HG03039 (cell line): ENCODE measurements around the gene ADRA2A.

Source experiments
- ATAC-seq: cut with Tn5 transposase; IDR thresholded peaks from one replicate; pipeline ENCODE4 v1.9.1; 2021; ENCODE audit warnings: mild to moderate bottlenecking, moderate library complexity; ENCODE audit not compliant: unreplicated experiment

ADRA2A gene

DNA sequence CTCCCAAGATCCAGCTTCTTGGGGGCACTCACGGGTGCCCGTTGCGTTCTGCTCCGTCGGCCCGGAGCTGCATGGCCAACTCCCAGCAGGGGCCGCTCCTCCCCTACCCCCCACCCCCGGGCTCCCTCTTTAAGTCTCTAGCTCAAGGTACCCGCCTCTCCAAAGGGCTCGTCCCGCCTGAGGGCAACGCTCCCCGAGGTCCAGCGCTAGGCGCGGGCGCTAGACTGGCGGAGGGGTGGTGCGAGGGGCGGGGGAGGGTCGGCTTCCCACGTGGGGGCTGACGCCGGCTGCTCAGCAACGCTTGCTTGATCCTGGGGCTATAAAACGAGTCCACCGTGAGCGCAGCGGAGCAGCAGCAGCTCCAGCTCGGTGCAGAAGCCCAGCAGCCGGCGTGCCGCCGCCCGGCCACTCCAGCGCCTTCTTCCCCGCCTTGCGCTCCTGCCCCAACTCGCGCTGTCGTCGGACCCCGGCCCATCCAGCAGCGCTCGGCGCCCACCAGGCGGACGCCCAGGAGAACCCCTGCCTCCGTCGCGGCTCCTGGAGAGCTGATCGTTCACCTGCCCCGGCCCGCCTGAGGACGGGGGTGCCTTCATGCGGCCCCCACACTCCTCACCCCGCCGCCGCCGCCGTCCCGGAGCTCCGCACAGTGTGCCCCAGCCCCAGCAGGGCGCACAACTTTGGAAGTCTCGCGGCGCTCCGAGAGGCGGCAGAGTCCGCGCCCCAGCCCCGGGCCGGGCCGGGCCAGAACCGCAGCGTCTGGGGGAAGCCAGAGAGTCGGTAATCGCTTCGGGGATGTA is at the start of gene ADRA2A:
Gene ADRA2A (plus strand): TSS at position 348 of the 797 bp plus-strand sequence. CDS start 968 bp downstream, outside the sequence.
- no peak for ATAC-seq

DNA sequence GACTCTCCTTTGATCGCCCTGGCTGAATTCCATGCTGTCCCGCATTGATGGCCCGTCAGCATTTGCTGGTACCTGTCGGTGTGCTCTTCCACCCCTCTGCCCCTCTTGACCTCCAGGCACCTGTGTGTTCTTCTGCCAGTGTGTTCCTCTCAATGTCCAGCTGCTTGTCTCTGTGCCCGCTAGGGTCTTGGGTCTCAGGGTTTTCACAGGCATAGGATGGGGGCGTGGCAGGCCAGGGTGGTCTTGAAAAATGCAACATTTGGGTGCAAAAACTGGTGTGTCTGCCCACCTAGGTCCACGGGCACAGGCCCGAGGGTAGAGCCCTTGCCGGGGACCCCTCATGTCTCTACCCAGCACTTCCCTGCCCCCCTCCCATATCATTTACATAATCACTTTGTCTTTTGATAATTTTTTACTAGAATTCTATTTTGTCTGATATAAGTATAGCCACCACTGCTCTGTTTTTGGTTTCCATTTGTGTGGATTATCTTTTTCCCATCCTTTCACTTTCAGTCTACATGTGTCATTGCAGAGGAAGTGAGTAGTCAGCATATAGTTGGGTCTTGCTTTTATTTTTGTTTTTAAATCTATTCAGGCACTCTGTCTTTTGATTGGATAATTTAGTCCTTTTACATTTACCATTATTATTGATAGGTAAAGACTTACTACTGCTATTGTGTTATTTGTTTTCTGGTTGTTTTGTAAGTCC is 46.6 kb upstream of the ADRA2A start:
- ATAC-seq = no peak

DNA sequence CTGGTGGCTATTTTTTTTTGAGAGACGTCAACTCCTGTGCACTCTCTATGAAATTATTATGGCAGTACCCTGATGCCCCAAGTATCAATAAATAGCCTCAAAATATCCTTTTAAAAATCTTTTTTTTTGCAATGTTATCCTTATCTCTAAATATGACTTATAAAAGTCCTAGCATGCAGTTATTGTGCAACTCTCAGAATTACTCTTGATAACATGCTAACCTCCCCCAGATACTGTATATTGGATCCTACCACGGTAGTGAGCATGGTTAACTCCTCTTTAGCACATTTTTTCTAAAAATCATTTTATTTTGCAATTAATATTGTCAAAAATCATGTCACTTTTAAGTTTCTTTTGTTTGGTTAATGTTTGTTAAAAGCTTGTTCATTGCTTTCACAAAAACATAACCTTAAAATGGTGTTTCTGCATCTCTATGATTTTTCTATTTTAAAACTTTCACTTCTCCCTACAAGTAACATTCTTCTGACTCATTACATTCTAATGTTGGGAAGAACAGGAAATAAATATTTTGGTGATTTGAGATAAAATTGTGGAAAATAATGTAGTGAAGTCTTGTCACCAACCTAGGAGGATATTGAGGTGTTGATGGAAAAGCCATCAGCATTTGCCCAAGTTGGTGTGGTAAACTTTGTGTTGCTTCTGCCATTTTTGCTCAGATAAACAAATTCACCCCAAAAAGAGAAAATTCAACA is 42.1 kb upstream of the ADRA2A start:
- no peak for ATAC-seq

DNA sequence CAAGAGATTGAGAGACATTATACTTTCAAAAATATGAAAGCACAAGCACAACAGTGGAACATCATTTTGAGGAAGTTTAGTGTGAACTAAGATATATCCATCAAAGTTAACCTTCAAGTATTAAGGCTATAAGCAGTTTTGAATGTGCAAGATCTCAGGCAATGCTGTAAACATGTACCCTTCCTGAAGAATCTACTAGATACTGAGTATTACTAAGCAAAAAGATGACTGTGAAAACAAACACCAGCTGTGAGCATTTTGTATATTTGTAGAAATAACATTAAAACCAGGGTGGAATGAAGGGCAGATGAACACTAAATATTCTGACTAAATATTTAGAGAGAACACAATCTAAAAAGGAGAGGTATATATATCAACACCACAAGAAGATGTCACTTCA is 41.3 kb upstream of the ADRA2A start:
- no peak for ATAC-seq

DNA sequence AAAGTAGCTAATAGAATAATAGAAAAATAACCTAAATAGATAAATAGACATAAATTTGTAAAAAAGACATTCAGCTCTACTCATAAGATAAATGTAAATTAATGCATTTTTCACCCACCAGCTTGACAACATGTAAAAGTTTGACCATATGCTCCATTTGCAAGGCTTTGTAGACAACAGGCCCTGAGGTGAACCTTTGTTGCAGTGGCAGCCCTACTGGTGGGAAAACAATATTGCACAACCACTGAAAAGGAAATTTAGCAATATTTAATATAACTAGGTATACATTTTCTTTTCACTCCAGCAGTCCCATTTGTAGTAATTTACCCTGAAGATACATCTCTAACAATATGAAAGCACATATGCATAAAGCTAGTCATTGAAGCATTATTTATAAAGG is 39.0 kb upstream of the ADRA2A start:
- no peak for ATAC-seq

DNA sequence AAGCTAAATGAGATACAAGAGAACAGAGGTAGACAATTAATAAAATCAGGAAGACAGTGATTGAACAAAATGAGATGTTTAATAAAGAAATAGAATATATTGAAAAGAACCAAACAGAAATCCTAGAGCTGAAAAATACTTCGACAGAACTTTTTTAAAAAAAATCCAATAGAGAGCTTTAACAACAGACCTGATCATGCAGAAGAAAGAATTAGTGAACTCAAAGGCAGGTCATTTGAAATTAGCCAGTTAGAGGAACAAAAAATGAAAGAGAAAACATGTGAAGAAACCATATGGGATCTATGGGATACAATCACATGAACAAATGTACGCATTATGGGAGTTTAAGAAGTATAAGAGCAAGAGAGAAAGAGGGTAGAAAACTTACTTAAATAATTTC is 37.3 kb upstream of the ADRA2A start:
- no peak for ATAC-seq

DNA sequence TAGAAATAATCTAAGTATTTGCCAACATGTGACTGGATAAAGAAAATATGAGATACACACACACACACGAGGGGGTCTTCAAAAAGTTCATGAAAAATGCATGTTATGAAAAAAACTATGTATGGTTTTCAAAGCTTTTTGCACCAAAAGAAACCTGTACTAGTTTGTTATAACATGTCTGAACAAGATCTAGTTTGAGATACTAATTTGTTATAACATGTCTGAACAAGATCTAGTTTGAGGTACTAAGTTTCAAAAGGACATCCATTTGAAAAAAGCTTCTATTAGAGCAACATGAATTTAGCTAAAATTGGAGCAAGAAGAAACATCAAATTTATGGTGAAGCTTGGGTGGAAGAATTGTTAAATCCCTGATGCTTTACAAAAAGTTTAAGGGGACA is 19.8 kb upstream of the ADRA2A start:
- no peak for ATAC-seq

DNA sequence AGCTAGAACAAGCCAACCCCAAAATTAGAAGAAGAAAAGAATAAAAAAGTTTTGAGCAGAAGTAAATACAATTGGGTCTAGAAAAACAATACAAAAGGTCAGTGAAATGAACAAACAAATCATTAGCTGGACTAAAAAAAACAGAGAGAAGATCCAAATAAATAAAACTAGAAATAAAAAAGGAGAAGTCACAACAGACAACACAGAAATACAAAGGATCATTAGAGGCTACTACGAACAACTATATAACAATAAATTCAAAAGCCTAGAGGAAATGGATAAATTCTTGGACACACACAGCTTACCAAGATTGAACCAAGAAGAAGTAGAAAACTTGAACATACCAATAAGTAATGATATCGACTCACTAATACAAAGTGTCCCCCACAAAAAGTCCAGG is 13.4 kb upstream of the ADRA2A start:
- ATAC-seq = no peak

DNA sequence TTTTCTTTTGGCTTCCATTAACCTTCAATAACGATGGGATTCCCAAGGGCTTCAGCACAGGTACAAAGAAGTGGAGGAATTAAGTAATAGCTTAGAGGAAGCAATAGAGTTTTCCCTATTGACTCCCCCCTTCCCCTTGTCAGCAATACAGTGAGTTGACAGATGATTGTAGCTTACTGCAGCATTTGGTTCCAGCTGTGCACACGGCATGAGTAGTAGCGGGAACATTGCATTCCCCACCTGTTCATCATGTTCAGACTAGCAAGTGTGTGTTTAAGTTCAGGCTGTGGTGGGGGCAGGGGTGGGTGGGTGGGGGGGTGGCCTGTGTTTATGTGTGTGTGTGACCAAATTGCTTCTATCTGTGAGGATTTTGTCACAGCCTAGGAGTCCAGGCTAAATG is 4.6 kb upstream of the ADRA2A start:
- ATAC-seq = no peak

DNA sequence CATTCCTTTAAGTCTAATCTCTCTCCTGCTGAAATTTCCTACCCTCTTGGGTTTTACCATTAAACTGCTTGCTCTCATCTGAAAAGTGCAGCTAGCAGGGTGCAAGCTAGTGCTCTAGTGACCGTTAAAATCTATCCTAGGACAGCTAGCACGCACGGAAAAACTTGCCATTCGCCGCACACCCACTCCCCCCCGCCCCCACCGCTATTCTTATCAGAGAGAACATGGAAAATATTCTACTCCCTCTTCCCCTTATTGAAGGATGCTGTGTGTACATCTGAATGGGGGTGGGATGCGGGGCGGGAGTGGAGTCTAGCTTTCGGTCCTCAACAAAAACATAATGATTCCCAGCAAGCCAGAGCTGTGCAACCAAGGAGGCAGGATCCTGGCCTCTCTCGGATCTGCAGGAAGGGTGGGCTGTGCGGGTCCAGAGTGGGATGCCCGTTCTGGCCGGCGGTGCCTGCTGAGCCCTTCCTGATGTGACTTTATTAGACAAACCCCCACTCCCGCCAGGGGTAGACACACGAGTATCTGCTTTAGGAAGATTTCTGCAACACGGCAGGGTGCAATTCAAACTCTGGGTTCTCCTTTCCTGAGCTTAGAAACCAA is 1.1 kb upstream of the ADRA2A start:
- ATAC-seq = no peak

DNA sequence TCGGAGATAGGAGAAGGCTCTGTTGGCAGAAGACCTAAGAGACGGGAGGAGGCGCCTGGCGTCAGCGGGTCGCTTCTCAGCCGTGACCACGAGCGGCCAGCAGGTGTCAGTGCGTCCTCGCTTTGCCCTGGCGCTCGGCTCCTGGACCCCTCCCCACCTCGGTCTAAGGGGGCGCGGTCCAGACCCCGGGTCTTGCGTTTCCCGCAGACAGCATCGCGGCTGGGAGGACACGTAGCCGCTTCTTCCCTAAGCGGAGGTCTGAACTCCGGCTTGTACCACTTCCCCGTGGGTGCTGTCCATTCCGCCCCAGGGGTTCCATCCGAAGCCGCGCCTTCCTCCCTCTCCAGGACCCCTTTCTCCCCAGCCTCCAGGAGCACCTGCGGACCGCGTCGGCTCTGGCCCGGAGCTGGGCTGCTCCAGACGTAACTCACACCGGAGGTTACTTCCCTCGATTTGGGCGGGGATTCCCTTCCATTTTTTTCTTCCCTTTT is 593 bp upstream of the ADRA2A start:
- ATAC-seq = peak; percentile 62

DNA sequence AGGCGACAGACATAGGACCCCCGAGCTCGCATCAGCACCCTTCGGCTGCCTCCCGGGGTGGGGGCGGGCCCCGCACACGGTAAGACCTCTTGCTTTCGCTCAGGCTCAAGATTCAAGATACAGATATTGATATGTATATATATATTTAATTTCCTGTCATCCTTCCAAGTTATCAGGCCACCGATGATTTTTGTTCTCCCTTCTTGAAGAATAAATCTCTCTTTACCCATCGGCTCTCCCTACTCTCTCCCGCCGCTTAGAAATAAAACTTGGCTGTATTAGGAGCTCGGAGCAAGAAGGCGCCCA is 603 bp downstream of the ADRA2A start:
- no peak for ATAC-seq

DNA sequence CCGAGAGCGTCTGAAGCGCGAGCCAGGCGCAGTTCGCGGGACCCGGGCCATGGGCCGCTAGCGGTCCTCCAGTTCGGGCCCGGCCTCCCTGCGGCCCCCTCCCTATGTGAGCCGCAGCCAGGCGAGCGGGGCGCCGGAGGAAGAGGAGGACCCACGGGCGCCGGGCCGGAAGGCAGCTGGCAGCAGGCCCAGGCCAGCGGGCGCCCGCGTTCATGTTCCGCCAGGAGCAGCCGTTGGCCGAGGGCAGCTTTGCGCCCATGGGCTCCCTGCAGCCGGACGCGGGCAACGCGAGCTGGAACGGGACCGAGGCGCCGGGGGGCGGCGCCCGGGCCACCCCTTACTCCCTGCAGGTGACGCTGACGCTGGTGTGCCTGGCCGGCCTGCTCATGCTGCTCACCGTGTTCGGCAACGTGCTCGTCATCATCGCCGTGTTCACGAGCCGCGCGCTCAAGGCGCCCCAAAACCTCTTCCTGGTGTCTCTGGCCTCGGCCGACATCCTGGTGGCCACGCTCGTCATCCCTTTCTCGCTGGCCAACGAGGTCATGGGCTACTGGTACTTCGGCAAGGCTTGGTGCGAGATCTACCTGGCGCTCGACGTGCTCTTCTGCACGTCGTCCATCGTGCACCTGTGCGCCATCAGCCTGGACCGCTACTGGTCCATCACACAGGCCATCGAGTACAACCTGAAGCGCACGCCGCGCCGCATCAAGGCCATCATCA is 1.1 kb downstream of the ADRA2A start:
- no peak for ATAC-seq

DNA sequence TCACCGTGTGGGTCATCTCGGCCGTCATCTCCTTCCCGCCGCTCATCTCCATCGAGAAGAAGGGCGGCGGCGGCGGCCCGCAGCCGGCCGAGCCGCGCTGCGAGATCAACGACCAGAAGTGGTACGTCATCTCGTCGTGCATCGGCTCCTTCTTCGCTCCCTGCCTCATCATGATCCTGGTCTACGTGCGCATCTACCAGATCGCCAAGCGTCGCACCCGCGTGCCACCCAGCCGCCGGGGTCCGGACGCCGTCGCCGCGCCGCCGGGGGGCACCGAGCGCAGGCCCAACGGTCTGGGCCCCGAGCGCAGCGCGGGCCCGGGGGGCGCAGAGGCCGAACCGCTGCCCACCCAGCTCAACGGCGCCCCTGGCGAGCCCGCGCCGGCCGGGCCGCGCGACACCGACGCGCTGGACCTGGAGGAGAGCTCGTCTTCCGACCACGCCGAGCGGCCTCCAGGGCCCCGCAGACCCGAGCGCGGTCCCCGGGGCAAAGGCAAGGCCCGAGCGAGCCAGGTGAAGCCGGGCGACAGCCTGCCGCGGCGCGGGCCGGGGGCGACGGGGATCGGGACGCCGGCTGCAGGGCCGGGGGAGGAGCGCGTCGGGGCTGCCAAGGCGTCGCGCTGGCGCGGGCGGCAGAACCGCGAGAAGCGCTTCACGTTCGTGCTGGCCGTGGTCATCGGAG is 1.8 kb downstream of the ADRA2A start:
- ATAC-seq = no peak

DNA sequence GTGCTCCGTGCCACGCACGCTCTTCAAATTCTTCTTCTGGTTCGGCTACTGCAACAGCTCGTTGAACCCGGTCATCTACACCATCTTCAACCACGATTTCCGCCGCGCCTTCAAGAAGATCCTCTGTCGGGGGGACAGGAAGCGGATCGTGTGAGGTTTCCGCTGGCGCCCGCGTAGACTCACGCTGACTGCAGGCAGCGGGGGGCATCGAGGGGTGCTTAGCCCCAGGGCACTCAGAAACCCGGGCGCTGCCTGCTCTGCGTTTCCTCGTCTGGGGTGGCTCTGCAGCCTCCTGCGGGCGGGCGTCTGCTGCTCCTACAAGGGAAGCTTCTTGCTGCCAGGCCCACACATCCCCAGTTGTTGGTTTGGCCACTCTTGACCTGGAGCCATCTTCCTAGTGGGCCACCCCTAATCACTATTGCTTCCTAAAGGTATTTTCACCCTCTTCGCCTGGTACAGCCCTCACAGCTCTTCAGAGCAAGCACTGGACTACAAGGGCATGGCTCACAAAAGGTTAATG is 2.5 kb downstream of the ADRA2A start:
- no peak for ATAC-seq

DNA sequence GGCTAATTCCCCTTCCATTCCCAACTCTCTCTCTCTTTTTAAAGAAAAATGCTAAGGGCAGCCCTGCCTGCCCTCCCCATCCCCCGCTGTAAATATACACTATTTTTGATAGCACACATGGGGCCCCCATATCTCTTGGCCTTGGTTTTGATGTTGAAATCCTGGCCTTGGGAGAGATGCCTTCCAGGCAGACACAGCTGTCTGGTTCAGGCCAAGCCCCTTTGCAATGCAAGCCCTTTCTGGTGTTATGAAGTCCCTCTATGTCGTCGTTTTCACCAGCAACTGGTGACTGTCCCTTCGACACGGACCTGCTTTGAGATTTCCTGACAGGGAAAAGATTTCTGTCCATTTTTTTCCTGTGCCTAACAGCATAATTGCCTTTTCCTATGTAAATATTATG is 3.0 kb downstream of the ADRA2A start:
- ATAC-seq = no peak

DNA sequence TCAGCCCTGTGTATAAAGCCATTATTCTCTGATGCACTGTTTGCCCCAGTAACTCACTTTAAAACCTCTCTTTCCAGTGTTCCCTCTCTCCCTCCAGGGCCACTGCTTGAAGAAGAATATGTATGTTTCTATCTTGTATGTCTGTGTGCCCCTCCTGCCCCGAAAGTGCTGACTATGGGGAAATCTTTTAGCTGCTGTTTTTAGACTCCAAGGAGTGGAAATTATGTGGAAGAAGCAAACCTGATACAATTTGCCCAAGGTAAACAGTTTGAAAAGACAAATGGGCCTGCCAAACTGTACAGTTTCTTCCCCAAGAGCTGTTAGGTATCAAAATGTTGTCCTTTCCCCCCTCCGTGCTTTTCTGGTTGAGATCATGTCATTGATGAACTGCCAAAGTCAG is 3.4 kb downstream of the ADRA2A start:
- ATAC-seq = no peak

DNA sequence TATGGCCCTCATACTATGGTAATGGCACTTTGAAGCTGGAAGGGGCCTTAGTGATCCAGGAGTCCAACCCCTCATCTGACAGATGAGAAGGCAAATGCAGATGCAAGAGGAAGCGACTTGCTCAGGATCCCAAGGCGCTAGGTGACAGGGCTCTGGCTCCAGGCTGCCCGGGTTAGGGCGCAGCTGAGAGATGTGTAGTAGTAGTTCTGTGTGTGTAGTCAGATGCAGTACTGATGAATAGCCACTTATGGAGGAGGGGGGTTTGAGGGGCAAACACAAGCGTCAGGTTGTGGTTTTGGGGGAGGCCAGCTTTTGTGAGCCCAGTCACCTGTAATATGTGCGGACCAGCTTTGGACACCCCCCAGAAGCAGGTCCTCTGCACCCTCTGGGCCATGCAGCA is 4.8 kb downstream of the ADRA2A start:
- no peak for ATAC-seq

DNA sequence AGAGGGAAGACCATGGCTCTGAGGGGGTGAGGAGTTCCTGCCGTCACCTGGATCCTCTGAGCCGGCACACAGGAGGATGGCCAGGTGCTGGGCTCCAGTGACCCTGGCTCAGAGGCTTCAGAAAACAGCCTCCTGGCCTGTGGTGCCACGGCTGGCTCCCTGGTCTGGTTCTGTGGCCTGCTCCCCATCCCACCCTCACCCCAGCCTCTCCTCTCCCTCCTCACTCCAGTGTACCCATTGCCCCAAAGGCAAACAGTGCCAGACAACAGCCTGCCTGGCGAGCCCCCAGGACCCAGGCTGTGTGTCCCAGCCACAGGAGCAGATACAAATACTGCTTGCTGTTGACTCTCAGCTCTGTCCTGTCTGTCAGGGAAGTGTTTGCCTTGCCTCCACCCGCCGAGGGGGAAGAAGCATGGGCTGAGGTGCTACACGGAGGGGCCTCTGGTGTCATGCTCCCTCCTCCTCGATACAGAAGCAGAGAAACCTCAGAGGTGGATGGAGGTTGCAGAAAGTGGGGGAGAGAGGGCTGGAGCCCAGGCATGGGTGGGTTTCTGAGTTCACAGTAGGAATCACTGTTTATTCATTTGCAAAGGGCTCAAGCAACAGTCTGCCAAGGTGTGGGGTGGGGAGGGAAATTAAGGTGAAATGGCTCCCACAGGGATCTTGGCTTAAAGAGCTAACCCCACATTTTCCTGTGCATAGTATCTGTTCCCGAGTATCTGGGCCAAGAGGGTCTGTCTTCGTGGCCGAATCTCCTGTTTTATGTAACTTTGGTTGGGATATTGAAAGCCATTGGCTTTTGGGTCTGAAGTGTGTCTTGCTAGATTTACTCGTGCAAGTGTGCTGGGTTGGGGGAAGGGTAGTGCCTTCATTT is 5.5 kb downstream of the ADRA2A start:
- no peak for ATAC-seq
